Breast epithelium (tissue), 4 donors: ENCODE data around the gene B4GALT2. TPM values are rescaled to one million over a fixed set of nuclear protein-coding genes. Genes with fewer than 3 reads are reported as not detected.

ENCODE experiments used
- DNase-seq, 2 donors: peaks; one replicate each; pipeline ENCODE4 v3.0.0-alpha.2; 2019; ENCODE audit warnings: low spot score in 2 of 2
- H3K27ac ChIP-seq, 2 donors: fragments of 200-600 bp; sonication (generic) in 1 of 2; one replicate each; pipeline ENCODE4 v1.5.1; 2016 to 2019; ENCODE audit warnings: mild to moderate bottlenecking in 1 of 2
- H3K27me3 ChIP-seq, 2 donors: fragments of 200-600 bp; sonication (generic) in 1 of 2; one replicate each; pipeline versions ENCODE4 v1.5.1 to v1.6.0; 2017 to 2019; ENCODE audit warnings: control low read depth in 1 of 2, mild to moderate bottlenecking in 1 of 2
- H3K36me3 ChIP-seq: fragments of 200-600 bp; one replicate; pipeline ENCODE4 v1.5.1; 2019
- H3K4me1 ChIP-seq, 2 donors: fragments of 200-600 bp; sonication (generic); one replicate each; pipeline ENCODE4 v1.5.1; 2016 to 2019; ENCODE audit warnings: control low read depth in 1 of 2
- H3K4me3 ChIP-seq, 3 donors: fragments of 200-600 bp; sonication (generic); 1 replicate in 2 of 3; 2 replicates in 1 of 3; pipeline ENCODE4 v1.5.1; 2016 to 2019; ENCODE audit warnings: mild to moderate bottlenecking in 3 of 3, moderate library complexity in 2 of 3
- H3K9me3 ChIP-seq, 2 donors: fragments of 200-600 bp; sonication (generic) in 1 of 2; one replicate each; pipeline ENCODE4 v1.5.1; 2016 to 2019; ENCODE audit warnings: control low read depth in 1 of 2
- POLR2A ChIP-seq: fragments of 450-650 bp; IDR thresholded peaks from one replicate; pipeline ENCODE4 v1.6.1; 2016; ENCODE audit warnings: antibody characterized with exemption, mild to moderate bottlenecking, moderate library complexity
- POLR2AphosphoS5 ChIP-seq, 3 donors: sonication (generic); formaldehyde crosslinking; IDR thresholded peaks; one replicate each; pipeline ENCODE4 v1.6.1; 2017; ENCODE audit warnings: antibody characterized with exemption in 3 of 3
- intact Hi-C: fragments of 100-400 bp; cut with DNase I; formaldehyde crosslinking; loops from one replicate; pipeline ENCODE4 v1.15.1; 2023; ENCODE audit warnings: low total_unique reads
- total RNA-seq, 3 donors: library from RNA; depleted of rRNA; stranded (reverse); fragments of >200 nt; gene quantifications; one replicate each; pipeline ENCODE4 v1.1.0, GENCODE V29; 2016
- TF ChIP-seq, protein P1 (sequence below), 3 donors: fragments of 450-650 bp; IDR thresholded peaks; one replicate each; pipeline ENCODE4 v1.5.1; 2016 to 2017; ENCODE audit warnings: antibody characterized with exemption in 3 of 3, mild to moderate bottlenecking in 3 of 3, moderate library complexity in 3 of 3

The B4GALT2 gene
- total RNA-seq, 3 donors from 2014 or later = 19.8 to 49.9 (median 37.0) TPM

DNA sequence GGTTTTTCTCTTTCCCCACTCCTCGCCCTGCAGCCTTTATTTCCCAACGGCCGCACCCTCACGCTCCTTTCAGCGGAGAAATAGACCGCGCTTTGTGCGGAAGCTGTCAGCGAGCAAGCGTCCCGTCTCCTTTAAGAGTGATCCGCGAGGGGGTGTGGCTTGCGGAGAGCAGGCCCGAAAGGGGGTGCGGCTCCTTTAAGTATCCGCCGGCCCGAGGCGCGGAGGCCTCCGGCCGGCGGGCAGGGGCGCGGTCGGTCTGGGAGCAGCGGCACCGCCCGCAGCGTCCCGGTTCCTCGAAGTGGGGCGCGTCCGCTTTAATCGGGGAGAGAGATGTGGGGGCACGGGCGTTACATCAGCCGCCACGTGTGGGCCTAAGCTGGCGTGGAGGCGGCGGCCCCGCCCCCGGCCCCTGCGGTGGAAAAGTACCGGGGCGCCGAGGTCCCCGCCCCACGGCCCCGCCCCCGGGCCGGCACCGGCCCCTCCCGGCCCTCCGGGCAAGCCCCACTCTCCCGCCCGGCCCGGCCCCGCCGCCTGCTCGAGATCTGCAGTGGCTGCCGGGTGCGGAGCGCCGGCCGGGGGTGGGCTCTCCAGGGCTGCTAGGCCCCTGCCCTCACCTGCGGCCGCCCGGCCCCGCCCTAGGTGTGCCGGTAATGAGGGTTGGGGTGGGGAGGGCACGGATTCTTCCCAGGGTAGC, 51.0 kb downstream of the B4GALT2 start:
- Histone ChIP-seq H3K9me3 (no peaks in the 10 kb centered on the region), H3K4me3 (peak overlapping the region; percentile 63 to 84 (median 78)), H3K27ac (peak overlapping the region; percentile 76 to 80), H3K27me3 (no peaks in the 10 kb centered on the region), H3K4me1 (peaks cover 0 to 12% of the 10 kb centered on the region in 2 donors), H3K36me3 (no peaks in the 10 kb centered on the region)
- intact Hi-C loops = loop anchor here (10.0 kb wide), 1 partner anchor 265 kb away; no protein-coding TSS in a partner anchor
- TF ChIP-seq, protein P1, sequence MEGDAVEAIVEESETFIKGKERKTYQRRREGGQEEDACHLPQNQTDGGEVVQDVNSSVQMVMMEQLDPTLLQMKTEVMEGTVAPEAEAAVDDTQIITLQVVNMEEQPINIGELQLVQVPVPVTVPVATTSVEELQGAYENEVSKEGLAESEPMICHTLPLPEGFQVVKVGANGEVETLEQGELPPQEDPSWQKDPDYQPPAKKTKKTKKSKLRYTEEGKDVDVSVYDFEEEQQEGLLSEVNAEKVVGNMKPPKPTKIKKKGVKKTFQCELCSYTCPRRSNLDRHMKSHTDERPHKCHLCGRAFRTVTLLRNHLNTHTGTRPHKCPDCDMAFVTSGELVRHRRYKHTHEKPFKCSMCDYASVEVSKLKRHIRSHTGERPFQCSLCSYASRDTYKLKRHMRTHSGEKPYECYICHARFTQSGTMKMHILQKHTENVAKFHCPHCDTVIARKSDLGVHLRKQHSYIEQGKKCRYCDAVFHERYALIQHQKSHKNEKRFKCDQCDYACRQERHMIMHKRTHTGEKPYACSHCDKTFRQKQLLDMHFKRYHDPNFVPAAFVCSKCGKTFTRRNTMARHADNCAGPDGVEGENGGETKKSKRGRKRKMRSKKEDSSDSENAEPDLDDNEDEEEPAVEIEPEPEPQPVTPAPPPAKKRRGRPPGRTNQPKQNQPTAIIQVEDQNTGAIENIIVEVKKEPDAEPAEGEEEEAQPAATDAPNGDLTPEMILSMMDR (IDR thresholded peaks at IDR 0.05) = no peak
- TF ChIP-seq POLR2AphosphoS5 (IDR thresholded peaks at IDR 0.05) = peak in 1 of 3 donors; percentile 40
- peak; percentile 80 to 82 for DNase-seq

DNA sequence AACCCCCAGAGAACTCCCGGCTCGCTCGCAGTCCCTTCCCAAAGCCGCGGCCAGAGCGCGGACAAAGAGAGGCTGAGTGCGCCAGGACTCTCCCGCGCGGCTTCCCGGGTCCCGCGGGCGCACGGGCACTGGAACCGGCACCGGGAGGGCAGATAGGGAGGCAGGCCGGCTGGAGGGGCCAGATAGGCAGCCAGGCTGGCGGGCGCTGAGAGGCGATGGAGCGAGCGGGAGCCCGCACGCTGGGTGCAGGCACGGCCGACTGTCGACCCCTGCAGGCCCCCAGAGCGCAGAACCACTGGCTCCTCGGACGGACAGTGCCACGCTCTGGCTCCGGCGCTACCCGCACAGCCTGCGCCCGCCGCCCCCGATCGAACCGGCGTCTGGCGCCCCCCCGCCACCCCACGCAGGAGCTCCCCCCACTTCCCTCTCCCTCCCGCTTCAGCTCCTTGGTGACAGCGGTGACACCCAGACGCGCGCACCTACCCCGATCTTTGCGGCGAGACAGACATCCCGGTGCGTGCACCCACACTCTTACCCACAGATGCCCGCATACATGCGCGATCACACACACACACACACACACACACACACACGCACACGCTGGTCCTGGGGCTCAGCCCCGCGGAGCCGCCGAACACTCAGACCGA, 51.7 kb downstream of the B4GALT2 start:
- intact Hi-C loops = loop anchor here (10.0 kb wide), 1 partner anchor 266 kb away; no protein-coding TSS in a partner anchor
- H3K27me3 ChIP-seq = no peaks in the 10 kb centered on the region
- H3K36me3 ChIP-seq = no peaks in the 10 kb centered on the region
- peak overlapping the region; percentile 76 to 80 for H3K27ac ChIP-seq
- DNase-seq = peak in 1 of 2 donors; percentile 63
- H3K4me3 ChIP-seq = peak overlapping the region; percentile 63 to 84 (median 78)
- H3K4me1 ChIP-seq = peaks cover 0 to 12% of the 10 kb centered on the region in 2 donors
- no peaks in the 10 kb centered on the region for H3K9me3 ChIP-seq
- no peak for TF ChIP-seq POLR2AphosphoS5 (IDR thresholded peaks at IDR 0.05)
- TF ChIP-seq POLR2A = no peak
- TF ChIP-seq, protein P1 (IDR thresholded peaks at IDR 0.05) = no peak

DNA sequence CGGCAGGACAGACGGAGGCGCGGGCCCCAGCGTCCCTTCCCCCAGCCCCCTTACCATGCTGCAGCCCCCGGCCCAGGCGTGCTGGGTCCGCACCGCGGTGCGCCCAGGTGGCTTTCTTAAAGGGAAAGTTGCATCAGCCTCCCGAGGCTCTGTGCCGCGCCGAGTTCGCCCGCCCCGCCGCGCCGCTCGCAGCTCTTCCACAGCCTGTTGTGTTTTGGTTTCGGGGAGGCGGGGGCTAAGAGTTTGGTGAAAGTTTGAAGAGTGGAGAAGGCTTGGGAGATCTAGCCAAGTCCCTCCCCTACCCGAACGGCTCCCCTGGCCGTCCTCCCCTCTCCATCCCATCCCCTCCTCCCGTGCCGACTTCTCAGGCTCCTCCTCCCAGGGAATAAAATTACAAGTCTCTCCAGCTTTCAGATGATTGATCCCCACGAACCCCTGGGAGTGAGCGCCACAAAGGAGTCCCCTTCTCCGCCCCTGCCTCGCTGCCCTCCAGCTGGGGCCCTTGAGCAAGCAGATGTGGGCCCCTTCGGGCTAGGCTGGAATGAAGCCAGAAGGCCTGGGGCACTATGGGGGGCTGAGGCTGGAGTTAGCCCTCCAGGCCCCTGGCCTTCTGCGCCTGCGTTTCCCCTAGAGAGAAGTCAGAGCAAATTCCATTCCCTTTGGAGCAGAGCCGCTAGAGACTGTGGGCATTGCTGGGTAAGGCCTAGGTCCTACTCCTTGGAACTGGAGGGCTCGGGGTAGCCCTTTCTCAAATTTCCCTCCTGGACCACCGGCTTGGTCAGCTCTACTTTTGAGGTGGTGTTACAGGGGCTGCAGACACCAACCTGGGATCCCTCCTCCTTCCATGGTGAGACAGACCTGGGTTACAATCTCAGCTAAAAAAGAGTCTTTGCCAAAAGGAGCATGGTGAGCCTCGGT, 52.5 kb downstream of the B4GALT2 start, which contains the start of gene SLC6A9:
TSS of gene SLC6A9 (minus strand) at position 211 of the 918 bp plus-strand sequence. CDS start 7,185 bp downstream, outside the sequence.
- H3K27ac ChIP-seq = peak within 1 kb of the TSS; percentile 76 to 80
- H3K9me3 ChIP-seq = no peaks in the 10 kb centered on the region
- intact Hi-C loops = loop anchor here (10.0 kb wide), 1 partner anchor 267 kb away; no protein-coding TSS in a partner anchor
- peak within 1 kb of the TSS; percentile 63 to 84 (median 78) for H3K4me3 ChIP-seq
- H3K27me3 ChIP-seq = no peaks in the 10 kb centered on the region
- H3K4me1 ChIP-seq = peaks cover 0 to 12% of the 10 kb centered on the region in 2 donors
- TF ChIP-seq, protein P1 (IDR thresholded peaks at IDR 0.05) = no peak
- peak; percentile 50 to 68 for DNase-seq
- H3K36me3 ChIP-seq = no peaks in the 10 kb centered on the region

DNA sequence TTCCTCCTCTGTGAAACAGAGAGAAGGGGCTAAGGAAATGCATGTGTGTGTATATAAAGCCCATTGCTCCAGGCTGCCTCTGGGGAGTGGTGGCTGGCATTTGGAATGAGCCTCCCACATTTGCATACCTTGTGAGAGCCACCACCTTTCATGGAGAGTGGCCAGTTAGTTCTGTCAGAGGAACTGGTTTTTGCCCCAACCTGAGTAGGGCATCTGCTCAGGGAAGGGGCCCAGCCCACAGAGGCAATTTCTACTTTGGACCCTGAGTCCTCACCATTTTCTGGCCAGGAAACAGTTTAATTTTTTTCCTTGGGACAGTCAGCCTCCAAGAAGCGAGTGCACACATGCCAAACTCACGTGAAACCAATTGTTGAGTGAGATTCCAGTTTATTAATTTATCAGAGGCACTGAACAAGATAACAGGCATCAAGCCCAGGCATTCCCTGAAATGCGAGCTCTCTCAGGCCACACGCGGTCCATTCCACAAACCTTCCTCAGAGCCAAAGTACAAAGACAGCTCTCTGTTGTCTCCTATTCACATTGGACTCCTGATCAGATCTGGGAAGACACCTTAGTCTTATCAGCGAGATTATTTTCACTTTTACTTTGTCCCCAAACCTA, 53.3 kb downstream of the B4GALT2 start:
- H3K27ac ChIP-seq = peak overlapping the region; percentile 42 to 80
- no peaks in the 10 kb centered on the region for H3K27me3 ChIP-seq
- no peak overlapping the region for H3K4me3 ChIP-seq
- H3K36me3 ChIP-seq = no peaks in the 10 kb centered on the region
- no peaks in the 10 kb centered on the region for H3K9me3 ChIP-seq
- H3K4me1 ChIP-seq = peaks cover 0 to 12% of the 10 kb centered on the region in 2 donors
- intact Hi-C loops = loop anchor here (10.0 kb wide), 1 partner anchor 267 kb away; no protein-coding TSS in a partner anchor
- TF ChIP-seq POLR2AphosphoS5 (IDR thresholded peaks at IDR 0.05) (no peak), POLR2A (no peak)
- TF ChIP-seq, protein P1 (IDR thresholded peaks at IDR 0.05) = no peak
- peak in 1 of 2 donors; percentile 46 for DNase-seq
